GM19328 (cell line): ENCODE data around the gene ZKSCAN4.
A peak's percentile ranks its signal among the peaks of the same experiment; 100 is the strongest.

Source experiments
- ATAC-seq: cut with Tn5 transposase; IDR thresholded peaks from one replicate; pipeline ENCODE4 v1.9.1; 2021; ENCODE audit warnings: mild to moderate bottlenecking, moderate library complexity; ENCODE audit not compliant: unreplicated experiment

ZKSCAN4 gene

DNA sequence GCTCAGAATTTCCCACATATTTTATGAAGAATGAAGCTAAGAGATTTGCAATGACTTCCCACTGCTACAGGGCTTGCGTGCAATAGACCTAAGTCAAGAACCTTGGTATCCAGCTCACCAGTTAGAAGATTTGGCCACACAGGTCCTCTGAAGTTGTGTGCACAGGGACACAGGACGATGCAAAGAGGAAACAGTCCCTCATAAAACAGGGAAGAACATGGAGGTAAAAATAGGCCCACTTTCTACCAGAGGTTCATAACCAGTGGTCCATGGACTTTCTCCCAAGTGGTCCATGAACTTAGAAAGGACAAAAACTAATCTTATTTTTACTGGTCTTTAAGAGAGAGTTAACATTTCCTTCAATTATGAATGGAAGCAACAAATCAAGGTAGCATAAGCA is 1.3 kb downstream of the ZKSCAN4 start:
- no peak for ATAC-seq

DNA sequence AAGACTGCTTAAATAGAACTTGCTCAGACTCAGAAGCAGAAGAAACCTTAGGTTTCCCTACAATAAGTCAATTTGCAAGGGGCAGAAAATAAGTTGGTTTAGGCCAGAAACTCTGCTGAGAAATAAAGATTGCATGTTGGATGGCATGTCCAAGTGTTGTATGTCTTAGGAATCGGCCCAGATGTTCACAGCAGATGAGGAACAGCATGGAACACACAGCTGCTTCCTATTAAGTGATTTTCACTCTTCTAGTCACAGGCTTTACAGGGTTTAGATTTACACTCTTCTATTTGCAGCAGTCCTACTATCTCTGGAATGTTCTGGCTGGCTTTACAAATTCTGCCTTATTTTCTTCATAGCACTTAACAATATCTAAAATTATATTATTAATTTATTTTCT is 3.2 kb downstream of the ZKSCAN4 start:
- ATAC-seq: no peak

DNA sequence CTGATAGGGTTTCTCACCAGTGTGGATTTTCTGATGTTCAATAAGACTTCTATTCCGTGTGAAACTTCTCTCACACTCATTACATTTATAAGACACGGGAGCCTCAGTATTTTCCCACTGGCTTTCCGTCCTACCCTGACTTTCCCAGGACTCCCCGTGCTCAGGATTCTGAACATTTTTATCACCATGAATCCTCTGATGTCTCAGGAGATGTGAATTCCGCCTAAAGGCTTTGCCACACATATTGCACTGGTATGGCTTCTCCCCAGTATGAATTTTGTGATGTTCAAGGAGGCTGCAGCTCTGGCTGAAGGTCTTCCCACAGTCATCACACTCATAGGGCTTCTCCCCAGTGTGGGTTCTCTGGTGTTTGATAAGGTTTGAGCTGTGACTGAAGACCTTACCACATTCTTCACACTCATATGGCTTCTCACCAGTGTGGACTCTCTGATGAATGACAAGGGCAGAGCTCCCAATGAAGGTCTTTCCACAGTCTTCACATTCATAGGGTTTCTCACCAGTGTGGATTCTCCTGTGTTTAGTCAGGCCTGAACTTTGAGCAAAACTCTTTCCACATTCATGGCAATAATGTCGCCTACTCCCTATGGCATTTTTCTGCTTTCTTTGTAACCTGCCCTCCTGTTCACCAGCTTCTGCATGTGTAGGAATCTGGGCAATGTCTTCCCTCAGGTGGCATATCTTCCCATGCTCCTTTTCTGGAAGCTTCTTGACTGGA is 6.7 kb downstream of the ZKSCAN4 start:
- no peak for ATAC-seq

DNA sequence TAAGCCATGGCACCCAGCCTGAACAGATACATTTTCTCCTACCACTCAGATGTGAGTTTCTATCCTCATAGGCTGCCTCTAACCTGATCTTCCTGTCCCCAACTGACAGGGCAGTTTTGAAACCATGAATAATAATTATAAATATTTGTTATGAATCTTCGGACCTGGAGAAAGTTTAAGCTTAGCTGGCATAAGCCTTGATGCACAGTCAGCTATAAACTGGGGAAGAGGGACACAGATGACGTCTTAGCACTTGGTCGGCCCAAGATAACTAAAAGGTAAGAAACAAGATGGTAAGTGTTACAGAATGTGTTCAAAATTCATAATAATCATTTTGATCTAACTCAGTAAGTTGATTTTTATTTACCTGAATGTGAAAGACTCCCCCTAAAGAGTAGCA is 8.1 kb downstream of the ZKSCAN4 start:
- no peak for ATAC-seq

DNA sequence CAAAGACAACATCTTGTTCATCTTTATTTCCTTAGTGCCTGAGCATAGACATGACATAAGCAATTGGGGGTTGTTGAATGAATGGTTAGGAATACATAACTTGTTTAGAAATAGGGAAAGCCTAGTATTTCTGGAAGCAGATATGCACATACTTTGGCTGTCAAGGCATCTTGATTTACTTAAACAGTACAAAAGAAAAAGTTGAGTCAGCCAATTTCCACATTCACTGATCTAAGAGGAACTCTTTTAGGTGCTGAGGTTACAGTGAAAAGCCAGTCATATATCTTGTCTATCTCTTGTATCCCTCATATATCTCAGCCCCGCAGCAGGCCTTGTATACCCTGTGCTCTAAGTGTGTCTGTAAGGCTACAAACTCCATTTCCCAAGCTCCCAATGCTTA is 11.6 kb downstream of the ZKSCAN4 start:
- ATAC-seq: no peak

DNA sequence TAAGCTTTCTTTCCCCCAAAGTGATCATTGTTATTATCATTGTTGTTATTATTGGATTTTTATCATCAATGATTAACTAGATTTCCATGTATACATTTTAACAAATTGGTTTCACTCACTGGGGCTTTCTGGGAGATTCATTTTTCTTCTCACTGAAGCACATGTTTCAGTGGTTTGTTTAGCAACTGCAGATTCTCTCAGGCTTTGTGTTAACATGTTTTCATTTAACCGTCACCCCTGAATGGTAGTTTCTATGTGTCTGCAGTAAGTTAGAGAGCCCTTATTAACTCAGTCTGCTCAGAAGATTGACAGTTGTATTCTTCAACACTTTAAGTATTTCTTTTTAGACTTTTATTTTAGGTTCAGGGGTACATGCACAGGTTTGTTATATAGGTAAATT is 12.4 kb downstream of the ZKSCAN4 start:
- no peak for ATAC-seq

DNA sequence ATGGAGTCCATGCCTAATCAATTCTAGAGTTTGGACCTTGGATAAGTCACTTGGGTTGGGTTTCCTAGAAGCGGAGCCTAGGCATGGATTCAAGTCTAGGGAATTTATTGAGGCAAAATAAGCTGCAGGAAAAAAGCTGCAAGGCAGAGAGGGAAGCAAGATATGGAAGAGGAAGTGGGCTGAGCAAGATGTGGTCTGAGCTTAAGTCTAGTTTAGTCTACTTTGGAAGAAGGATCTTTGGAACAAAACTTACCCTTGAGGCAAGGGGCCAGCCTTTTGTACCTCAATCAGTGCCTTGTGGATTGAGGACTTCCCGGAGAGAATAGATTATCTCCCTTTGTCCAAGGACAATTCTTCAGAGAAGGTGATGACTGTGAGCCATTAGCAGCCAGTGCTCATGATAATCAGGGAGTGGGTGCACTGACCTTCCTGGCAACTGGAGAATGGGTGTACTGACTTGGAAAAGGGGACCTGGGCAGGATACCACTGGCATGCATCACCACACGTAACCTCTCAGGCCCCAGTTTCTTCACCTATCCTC is 16.1 kb downstream of the ZKSCAN4 start:
- no peak for ATAC-seq

DNA sequence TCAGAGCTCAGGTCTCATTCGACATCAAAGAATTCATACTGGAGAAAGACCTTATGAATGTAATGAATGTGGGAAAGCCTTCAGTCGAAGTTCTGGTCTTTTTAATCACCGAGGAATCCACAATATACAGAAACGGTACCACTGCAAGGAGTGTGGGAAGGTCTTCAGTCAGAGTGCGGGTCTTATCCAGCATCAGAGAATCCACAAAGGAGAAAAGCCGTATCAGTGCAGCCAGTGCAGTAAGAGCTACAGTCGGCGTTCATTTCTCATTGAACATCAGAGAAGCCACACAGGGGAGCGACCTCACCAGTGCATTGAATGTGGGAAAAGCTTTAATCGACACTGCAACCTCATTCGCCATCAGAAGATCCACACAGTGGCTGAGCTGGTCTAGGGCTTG is 19.3 kb downstream of the ZKSCAN4 start:
- no peak for ATAC-seq

DNA sequence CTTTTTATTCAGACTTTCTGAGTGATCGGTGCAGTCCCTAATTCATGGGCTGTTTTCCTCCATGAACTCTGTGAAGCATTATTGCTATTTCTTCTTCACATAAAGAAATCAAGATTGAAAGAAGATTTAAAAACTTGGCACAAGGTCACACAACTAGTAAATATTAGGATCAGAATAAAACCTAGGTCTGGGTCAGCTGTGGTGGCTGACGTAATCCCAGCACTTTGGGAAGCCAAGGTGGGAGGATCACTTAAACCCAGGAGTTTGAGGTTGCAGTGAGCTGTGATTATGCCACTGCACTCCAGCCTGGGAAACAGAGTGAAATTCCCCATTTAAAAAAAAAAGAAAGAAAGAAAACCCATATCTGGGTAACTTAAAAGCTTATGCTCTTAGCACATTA is 25.6 kb downstream of the ZKSCAN4 start:
- ATAC-seq: no peak

DNA sequence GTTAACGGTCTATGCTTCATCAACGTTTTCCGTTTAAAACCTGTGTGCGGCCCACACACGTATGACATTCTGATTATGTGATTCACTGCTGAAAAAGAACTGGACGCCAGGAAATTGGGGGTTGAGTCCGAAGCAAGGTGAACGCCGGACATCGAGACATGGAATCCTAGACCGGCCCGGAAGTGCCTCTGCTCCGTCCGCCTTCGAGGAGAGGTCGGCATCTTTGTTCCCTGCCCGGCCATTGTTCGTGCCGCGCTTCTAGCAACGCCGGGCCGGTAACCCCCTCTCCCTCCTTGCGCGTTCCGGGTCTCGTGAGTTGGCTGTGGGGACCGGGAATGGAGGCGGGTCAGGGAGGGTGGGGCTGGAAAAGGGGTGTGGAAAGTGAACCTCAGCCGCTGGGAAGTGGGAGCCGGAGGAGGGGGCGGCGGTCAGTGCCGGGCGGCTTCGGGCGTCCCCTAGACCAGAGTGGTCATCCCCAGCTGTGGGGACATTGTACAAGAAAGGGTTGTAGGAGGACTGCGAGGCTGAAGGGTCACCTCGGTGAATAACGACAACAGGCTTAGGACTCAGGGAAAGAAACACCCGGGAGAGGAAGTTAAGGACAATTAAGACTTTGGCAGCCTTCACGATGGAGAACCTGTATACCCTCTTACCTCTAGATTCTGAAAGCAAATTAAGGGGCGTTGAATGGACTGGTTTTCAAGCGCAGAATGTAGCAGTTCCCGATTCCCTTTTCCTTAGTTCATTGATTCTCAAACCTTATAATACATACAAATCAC is 26.8 kb downstream of the ZKSCAN4 start, which contains the start of gene ZSCAN9:
ZSCAN9 (plus strand) TSS at position 220 of the 779 bp plus-strand sequence. CDS start 1,810 bp downstream, outside the sequence.
- peak; percentile 73 for ATAC-seq

DNA sequence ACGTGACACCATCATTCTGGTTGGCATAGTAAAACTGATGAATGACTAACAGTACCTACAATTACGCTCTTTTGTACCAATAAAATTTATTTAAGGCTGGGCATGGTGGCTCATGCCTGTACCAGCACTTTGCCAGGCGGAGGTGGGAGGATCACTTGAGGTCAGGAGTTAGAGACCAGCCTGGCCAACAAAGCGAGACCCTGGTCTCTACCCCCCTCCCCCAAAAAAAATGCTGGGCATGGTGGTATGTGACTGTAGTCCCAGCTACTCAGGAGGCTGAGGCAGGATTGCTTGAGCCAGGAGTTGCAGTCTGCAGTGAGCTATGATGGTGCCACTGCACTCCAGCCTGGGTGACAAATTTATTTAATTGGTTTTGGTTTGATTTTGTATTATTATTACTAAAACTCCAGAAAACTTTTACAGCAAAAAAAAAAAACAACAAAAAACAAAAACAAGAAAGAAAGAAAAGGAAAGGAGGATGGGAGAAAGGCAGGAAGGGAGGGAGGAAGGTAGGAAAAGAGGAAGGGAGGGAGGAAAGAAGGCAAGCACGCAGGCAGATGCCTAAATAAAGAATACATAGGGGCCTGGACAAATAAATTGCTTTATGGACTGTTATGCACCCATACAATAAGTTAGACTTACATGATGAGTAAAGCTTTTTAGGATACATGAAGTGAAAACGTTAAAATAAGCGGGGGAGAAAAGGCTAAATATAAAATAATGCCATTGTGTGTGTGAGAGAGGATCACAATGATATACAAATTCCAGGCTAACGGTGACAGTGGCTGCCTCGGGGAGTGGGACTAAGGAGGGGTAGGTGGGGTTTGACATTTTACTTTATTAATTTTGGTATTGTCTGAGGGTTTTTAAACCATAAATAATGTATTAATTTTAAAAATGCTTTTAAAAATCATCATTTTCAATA is 27.7 kb downstream of the ZKSCAN4 start:
- ATAC-seq: no peak

DNA sequence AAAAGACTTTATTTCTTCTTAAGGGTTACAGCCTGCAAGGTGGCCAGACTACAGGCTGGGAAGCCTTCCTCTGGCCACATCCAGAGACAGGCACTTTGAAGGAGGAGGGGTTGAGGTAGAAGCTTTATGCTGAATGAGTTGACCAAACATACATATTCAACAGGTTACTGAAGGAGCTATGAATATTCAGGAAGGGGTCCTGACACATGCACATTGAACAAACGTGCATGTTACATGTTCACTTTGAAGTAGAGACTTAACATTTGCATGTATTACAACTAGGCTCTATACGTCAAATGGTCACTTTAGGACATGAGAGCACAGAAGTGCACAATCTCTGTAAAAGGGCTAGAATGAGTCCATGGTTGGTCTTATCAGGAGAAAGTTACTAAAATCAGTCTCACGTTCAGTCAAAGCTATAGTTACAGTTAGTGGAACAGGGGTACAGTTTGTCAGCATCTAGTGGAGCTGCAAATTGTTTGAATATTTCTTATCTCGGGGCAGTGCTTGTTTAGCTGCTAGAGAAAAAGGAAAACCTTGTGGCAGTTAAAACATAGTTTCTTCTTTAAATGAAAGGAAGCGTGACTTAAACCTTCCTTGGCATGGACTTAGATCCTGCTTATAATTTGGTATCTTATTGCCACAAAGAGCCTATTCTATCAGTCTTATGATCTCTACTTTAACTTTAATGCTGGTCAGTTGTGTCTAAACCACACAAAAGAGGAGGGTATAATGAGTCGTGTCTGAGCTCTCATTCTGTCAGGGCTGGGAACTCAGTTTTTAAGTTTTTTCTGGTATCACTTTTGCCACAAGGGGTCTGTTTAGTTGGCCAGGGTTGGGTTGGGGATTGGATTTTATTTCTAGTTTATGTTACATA is 31.6 kb downstream of the ZKSCAN4 start:
- ATAC-seq: no peak

DNA sequence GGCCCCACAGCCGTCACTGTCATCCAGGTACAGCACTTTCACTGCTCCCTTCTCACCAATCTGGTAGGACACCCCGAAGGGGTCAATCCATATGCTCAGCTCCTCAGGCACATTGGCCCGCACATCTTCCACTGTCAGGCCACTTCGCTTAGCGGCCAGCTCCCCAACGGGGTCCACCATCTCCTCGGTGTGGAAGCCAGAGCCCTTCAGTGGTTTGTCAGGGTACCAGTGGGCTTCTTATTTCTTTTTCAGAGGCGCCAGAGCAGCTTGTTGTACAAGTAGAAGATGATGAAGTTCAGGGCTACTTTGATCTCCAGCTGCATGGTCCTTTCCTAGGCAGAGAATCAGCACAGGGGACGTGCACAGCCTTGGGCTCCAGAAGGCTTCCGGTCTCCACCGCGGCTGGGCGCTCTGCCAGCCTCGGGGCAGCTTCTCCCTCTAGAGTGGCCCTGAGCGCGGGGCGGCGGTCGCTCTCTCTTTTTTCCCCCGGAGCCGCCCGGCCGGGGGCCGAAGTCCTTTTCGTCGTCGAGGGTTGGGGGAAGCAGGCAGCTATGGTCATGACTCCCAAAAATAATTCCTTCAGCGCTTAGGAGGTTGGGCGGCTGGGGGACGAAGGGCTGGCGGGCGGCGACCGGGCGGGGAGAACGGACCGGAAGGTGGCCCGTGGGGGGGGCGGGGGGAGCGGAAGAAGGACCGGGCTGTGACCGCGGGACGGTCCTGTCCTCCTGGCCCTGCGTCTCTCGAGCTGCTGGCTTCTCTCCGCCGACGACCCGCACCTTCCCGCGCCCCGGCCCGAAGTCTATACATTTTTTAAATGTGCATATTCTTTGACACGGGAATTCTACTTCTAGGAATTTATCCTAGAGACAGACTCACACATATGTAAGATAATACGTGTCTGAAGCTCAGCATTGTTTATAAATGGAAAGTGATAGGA is 33.5 kb downstream of the ZKSCAN4 start:
- no peak for ATAC-seq

DNA sequence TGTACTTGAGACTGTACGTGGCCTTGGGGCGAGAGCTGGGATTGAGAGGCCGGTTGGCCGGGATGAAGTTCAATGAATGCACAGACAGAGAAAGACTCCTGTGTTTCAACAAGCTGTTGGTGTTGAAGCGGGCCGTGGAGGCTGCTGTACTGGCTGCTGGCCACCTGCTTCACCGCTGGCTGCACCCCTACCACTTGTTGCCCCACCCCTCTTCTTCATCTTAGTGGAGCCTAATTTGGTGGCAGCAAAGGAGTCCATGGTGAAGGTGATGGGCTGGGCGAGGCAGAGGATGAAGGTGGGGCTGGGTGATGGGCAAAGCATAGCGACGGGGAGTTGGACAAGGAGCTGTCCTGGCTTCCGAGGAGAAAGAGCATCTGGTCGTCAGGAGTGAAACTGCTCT is 34.2 kb downstream of the ZKSCAN4 start:
- no peak for ATAC-seq

DNA sequence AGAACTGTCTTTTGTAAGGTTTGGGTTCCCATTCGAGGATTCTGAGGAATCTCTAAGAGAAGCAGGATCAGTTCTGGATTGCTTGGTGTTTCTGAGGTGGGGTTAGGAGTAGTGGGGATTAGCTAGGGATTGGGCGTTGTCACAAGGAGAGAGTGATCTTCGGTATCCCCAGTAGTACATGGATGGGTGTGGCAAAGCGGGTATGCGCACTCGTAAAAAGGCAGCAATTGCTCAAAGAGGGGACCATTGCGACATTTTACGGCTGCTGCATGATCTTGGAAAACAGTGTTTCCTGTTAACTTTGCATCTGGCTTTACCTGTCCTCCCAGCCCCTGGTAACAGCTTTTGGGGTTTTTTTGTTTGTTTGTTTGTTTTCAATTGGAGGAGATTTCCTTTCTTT is 36.6 kb downstream of the ZKSCAN4 start:
- no peak for ATAC-seq

DNA sequence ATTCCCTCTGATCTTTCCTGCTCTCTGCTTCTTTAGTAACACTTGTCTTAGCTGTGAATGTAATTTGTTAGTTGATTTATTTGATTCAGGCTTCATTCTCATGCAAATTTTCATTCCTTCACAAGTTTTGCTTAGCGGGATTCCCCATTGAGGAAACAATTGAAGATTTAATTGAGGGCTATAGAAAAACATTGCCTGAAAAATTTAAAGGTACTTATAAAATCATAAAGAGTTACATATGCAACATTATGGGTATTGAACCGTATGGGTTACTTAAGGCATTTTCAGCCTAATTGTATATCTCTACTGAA is 38.9 kb downstream of the ZKSCAN4 start:
- ATAC-seq: no peak

DNA sequence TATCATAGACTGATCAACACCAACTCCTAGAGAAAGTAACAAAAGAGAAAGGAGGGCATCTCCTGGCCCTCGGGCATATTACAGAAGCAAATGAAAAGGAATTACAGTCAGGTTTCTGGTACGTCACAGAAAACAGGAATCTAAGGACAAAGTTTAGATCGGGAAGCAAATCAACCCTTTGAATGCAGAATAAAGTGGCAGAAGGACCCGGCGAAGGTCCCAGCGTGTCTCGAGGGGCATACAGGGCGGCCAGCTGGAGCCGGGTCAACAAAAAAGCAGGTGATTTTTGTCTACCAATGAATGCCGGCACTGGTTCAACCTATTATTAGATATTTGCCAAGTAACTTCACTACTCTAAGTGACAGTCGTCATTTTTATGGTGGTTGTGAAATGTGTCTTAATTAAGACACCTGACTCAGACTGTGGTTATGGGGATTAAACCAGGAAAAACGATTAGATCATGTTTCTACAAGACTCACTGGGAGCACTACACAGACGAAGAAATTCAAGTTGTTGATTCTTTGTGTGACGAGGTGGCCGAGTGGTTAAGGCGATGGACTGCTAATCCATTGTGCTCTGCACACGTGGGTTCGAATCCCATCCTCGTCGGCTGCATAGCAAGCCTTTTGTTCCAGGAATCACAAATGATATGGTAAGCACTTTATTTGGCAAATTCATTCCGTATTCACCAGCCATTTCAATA is 39.4 kb downstream of the ZKSCAN4 start:
- peak; percentile 51 for ATAC-seq

DNA sequence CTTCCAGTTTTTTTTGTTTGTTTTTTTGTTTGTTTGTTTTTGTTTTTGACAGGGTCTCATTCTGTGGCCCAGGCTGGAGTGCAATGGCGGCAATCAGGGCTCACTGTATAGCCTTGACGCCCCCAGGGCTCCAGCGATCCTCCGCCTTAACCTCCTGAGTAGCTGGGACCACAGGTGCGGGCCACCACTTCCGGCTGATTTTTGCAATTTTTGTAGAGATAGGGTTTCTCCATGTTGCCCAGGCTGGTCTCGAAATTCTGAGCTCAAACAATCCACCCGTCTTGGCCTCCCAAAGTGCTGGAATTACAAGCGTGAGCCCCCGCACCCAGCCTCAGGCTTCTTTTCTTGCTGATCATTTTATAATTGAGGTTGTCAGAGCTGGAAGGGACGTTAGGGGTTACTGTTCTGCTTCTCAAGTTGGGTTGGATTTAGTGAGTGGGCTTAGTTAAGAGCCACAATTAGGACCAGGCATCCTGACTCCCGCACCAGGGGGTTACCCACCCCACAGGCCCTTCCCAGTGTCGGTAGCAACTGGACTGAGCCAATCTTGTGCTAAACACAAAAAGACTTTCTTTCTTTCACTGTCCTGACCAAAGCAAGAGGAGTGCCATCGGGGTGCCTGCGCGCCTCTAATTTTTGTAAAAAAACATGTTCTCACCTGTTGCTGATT is 40.1 kb downstream of the ZKSCAN4 start:
- ATAC-seq: peak; percentile 22
